Stomach (tissue), 4 donors: ENCODE results near the gene TENM3.

Experiments
- CTCF ChIP-seq, 7 experiments: fragments of 450-650 bp in 4 of 7; fragments of 200-600 bp in 3 of 7; sonication (generic) in 3 of 7; IDR thresholded peaks; one replicate each; pipeline ENCODE4 v1.5.1; 2016 to 2019; ENCODE audit warnings: antibody characterized with exemption in 7 of 7, control low read depth in 2 of 7, mild to moderate bottlenecking in 1 of 7
- EP300 ChIP-seq: sonication (generic); formaldehyde crosslinking; IDR thresholded peaks from one replicate; pipeline ENCODE4 v1.6.1; 2017; ENCODE audit warnings: antibody characterized with exemption
- POLR2AphosphoS5 ChIP-seq, 3 donors: sonication (generic); formaldehyde crosslinking; IDR thresholded peaks; one replicate each; pipeline ENCODE4 v1.6.1; 2016; ENCODE audit warnings: antibody characterized with exemption in 3 of 3

- no peak for TF ChIP-seq CTCF (IDR thresholded peaks at IDR 0.05)
- TF ChIP-seq POLR2AphosphoS5 (IDR thresholded peaks at IDR 0.05): no peak
- TF ChIP-seq EP300: no peak
Observed at GRCh38 chr4:182483685-182484084, 240.5 kb downstream of the TENM3 start.
